ENCODE measurements around the gene PPP1R9B.
A peak's percentile ranks its signal among the peaks of the same experiment; 100 is the strongest.

Gene PPP1R9B

GRCh38 chr17:50150354-50151040 lies at the start of gene PPP1R9B:
Gene PPP1R9B, minus strand, starts transcription at chr17:50150677. Its CDS starts 164 bp downstream, at chr17:50150513.
- no peak for DNase-seq

- DNase-seq = peak in 1 of 4 experiments; percentile 54
Measured at GRCh38 chr17:50199803-50200456, 49.5 kb upstream of the PPP1R9B start.

GRCh38 chr17:50199211-50199802 lies 48.8 kb upstream of the PPP1R9B start:
- no peak for DNase-seq

GRCh38 chr17:50198026-50198669 lies 47.7 kb upstream of the PPP1R9B start:
- DNase-seq = peak in 1 of 4 experiments; percentile 27

- no peak for DNase-seq
Measured at GRCh38 chr17:50196826-50197225, 46.3 kb upstream of the PPP1R9B start.

- no peak for DNase-seq
Measured at GRCh38 chr17:50196036-50196435, 45.6 kb upstream of the PPP1R9B start.

GRCh38 chr17:50194934-50195865 lies 44.7 kb upstream of the PPP1R9B start:
- no peak for DNase-seq

GRCh38 chr17:50194140-50194933 lies 43.9 kb upstream of the PPP1R9B start:
- no peak for DNase-seq

- DNase-seq = no peak
Measured at GRCh38 chr17:50192618-50193291, 42.3 kb upstream of the PPP1R9B start.

GRCh38 chr17:50192144-50192617 lies 41.7 kb upstream of the PPP1R9B start:
- DNase-seq = no peak

GRCh38 chr17:50191359-50192143 lies 41.1 kb upstream of the PPP1R9B start:
- no peak for DNase-seq

GRCh38 chr17:50190603-50191358 lies 40.3 kb upstream of the PPP1R9B start:
- DNase-seq = no peak

- DNase-seq = no peak
Measured at GRCh38 chr17:50190293-50190602, 39.8 kb upstream of the PPP1R9B start.

- DNase-seq = no peak
Measured at GRCh38 chr17:50189550-50190292, 39.2 kb upstream of the PPP1R9B start.

- no peak for DNase-seq
Measured at GRCh38 chr17:50188921-50189549, 38.6 kb upstream of the PPP1R9B start.

GRCh38 chr17:50188531-50188920 lies 38.0 kb upstream of the PPP1R9B start:
- no peak for DNase-seq

- no peak for DNase-seq
Measured at GRCh38 chr17:50187751-50188530, 37.5 kb upstream of the PPP1R9B start.

GRCh38 chr17:50187394-50187725 lies 36.9 kb upstream of the PPP1R9B start:
- DNase-seq = no peak

All from activated CD4-positive, CD25-positive, alpha-beta regulatory T cell (primary cell).